ENCODE measurements around the gene TUBA1A. TPM values are rescaled to one million over a fixed set of nuclear protein-coding genes. Genes with fewer than 3 reads are reported as not detected.
"Not testable (repeated sequence)": the region's sequence is repeated elsewhere in the genome, so short reads cannot be mapped to it uniquely, and the experiment has no call there.

TUBA1A gene
- total RNA-seq, 1 donor from 2014 or later, result 1,742 TPM

DNA sequence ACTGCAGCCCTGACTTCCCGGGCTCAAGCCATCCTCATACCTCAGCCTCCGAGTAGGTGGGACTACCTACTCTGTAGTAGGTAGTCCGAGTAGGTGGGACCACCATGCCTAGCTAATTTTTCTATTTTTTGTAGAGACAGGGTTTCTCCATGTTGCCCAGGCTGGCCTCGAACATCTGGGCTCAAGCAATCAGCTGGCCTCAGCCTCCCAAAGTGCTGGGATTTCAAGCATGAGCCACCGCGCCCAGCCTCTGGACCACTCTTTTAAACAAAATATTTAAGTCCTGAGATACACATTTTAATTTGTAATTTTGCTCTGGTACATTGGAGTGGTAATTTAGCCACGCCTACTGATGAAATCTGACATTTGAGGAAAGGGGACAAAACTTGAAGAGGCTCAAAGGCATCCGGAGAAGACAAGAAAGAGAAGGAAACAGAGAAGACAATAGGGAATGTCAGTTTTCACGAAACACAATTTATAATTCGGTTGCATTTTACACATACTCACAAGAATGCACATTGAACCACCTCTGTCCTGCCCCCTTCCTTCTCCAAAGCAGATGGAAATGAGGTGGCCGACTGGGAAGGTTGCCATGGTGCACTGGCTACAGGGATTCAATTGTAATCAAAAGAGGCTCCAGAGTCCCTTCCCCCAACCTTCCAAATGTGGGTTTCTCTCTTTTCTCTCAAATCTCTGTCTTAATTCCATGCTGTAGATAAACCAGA is 9.7 kb upstream of the TUBA1A start:
- H3K27me3 Mint-ChIP-seq (ENCODE audit: low read depth), result no peaks in the 10 kb centered on the region
- H3K4me3 Mint-ChIP-seq, result peak overlapping the region; percentile 75
- H3K27ac Mint-ChIP-seq (ENCODE audit: unreplicated experiment), result peak overlapping the region; percentile 96
- peak; percentile 46 for DNase-seq (ENCODE audit: low read depth, low spot score)
- H3K4me1 Mint-ChIP-seq, result peaks cover 67% of the 10 kb centered on the region
- no peaks in the 10 kb centered on the region for H3K36me3 Mint-ChIP-seq (ENCODE audit: low read depth)
- TF ChIP-seq, protein P1, sequence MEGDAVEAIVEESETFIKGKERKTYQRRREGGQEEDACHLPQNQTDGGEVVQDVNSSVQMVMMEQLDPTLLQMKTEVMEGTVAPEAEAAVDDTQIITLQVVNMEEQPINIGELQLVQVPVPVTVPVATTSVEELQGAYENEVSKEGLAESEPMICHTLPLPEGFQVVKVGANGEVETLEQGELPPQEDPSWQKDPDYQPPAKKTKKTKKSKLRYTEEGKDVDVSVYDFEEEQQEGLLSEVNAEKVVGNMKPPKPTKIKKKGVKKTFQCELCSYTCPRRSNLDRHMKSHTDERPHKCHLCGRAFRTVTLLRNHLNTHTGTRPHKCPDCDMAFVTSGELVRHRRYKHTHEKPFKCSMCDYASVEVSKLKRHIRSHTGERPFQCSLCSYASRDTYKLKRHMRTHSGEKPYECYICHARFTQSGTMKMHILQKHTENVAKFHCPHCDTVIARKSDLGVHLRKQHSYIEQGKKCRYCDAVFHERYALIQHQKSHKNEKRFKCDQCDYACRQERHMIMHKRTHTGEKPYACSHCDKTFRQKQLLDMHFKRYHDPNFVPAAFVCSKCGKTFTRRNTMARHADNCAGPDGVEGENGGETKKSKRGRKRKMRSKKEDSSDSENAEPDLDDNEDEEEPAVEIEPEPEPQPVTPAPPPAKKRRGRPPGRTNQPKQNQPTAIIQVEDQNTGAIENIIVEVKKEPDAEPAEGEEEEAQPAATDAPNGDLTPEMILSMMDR (conservative IDR thresholded peaks at IDR 0.05), result no peak
- no peaks in the 10 kb centered on the region for H3K9me3 Mint-ChIP-seq

DNA sequence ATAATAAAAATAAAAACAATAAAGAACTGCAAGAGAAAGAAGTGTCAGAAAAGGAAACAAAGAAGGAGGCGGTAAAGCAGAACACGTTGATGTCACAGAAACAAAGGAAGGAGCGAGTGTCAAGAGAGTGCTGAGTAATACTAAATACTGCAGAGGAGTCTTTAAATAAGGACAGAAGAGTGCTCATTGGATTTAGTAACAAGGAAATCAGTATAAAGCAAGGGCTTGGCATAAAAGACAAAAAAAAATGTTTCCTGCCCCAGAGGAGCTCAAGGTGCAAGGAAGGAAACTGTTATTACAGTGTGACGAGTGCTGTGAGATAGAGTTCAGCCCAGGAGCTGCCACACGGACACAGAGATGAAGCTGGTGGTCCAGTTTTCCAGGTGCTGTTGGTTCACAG is 8.4 kb upstream of the TUBA1A start:
- no peaks in the 10 kb centered on the region for H3K27me3 Mint-ChIP-seq (ENCODE audit: low read depth)
- TF ChIP-seq, protein P1 (conservative IDR thresholded peaks at IDR 0.05), result no peak
- peak overlapping the region; percentile 20 for H3K4me3 Mint-ChIP-seq
- H3K27ac Mint-ChIP-seq (ENCODE audit: unreplicated experiment), result peak overlapping the region; percentile 64
- H3K36me3 Mint-ChIP-seq (ENCODE audit: low read depth), result no peaks in the 10 kb centered on the region
- peaks cover 64% of the 10 kb centered on the region for H3K4me1 Mint-ChIP-seq
- H3K9me3 Mint-ChIP-seq, result no peaks in the 10 kb centered on the region
- no peak for DNase-seq (ENCODE audit: low read depth, low spot score)

DNA sequence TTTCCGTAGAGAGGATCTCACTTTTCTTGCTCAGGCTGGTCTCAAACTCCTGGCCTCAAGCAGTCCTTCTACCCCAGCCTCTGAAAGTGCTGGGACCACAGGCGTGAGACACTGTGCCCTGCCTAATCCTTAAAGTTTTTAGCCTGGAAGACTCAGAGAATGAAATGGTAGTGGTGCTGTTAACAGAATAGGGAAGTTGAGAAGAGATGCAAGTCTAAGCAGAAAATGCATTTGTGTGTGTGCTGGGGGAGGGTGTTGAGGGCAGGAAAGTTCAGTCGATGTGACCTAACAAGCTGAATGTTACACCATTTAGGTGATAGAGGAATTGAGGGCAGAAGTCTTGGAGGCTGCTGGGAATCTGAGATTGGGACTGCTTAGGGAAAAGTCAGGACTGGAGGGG is 6.9 kb upstream of the TUBA1A start:
- Mint-ChIP-seq H3K4me1 (peaks cover 56% of the 10 kb centered on the region), H3K4me3 (peak overlapping the region; percentile 2), H3K27me3 (ENCODE audit: low read depth) (no peaks in the 10 kb centered on the region), H3K36me3 (ENCODE audit: low read depth) (no peaks in the 10 kb centered on the region), H3K9me3 (no peaks in the 10 kb centered on the region), H3K27ac (ENCODE audit: unreplicated experiment) (no peak overlapping the region)
- no peak for DNase-seq (ENCODE audit: low read depth, low spot score)
- TF ChIP-seq, protein P1 (conservative IDR thresholded peaks at IDR 0.05), result no peak

DNA sequence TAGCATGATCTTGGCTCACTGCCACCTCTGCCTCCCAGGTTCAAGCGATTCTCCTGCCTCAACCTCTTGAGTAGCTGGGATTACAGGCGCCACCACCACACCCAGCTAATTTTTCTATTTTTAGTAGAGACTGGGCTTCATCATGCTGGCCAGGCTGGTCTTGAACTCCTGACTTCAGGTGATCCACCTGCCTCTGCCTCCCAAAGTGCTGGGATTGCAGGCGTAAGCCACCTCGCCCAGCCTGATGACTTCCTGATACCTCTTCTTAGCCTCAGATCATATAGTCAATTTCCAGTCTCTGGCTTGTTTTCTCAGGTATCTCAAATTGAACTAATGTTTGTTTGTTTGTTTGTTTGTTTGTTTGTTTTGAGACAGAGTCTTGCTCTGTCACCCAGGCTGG is 4.9 kb upstream of the TUBA1A start:
- H3K4me1 Mint-ChIP-seq, result peaks cover 59% of the 10 kb centered on the region
- H3K27me3 Mint-ChIP-seq (ENCODE audit: low read depth); H3K9me3 Mint-ChIP-seq; H3K36me3 Mint-ChIP-seq (ENCODE audit: low read depth); H3K4me3 Mint-ChIP-seq; DNase-seq (ENCODE audit: low read depth, low spot score); H3K27ac Mint-ChIP-seq (ENCODE audit: unreplicated experiment): not testable (repeated sequence)

DNA sequence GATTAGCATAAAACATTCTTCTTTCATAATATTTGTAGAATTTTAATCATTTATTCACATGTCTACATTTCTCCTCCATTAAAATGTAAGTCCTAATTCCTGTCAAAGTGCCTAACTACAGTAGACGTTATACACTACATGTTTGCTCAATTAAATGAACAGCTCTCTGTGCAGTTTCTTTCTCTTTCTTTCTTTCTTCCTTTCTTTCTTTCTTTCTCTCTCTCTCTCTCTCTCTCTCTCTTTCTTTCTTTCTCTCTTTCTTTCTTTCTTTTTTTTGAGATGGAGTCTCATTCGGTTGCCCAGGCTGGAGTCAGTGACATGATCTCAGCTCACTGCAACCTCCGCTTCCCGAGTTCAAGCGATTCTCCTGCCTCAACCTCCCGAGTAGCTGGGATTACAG is 2.6 kb upstream of the TUBA1A start:
- not testable (repeated sequence) for DNase-seq (ENCODE audit: low read depth, low spot score); H3K9me3 Mint-ChIP-seq; H3K27ac Mint-ChIP-seq (ENCODE audit: unreplicated experiment)
- Mint-ChIP-seq H3K4me1 (peaks cover 53% of the 10 kb centered on the region), H3K27me3 (ENCODE audit: low read depth) (peaks cover 16% of the 10 kb centered on the region), H3K36me3 (ENCODE audit: low read depth) (peaks cover 14% of the 10 kb centered on the region), H3K4me3 (peak overlapping the region; percentile 31)

DNA sequence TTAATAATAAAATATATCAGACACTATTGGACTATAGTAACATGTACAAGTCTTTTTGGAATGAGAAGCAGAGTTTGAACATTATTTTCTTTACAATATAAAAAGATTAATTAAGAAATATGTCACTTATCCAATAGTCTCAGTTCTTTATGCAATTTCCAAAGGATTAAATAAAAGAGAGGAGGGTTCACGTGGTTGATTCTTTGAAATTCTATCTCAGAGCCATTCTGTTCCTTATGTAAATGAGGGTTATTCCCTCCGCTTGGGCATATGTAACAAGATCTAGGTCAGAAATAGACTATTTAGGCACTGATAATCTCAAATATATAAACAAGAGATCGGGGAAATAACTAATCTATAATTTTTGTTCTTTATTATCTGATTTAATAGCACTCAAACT is 2.1 kb upstream of the TUBA1A start:
- H3K36me3 Mint-ChIP-seq (ENCODE audit: low read depth), result peaks cover 18% of the 10 kb centered on the region
- no peaks in the 10 kb centered on the region for H3K9me3 Mint-ChIP-seq
- H3K4me1 Mint-ChIP-seq, result peaks cover 56% of the 10 kb centered on the region
- TF ChIP-seq, protein P1 (conservative IDR thresholded peaks at IDR 0.05), result no peak
- H3K4me3 Mint-ChIP-seq, result no peak overlapping the region
- H3K27ac Mint-ChIP-seq (ENCODE audit: unreplicated experiment), result no peak overlapping the region
- peaks cover 16% of the 10 kb centered on the region for H3K27me3 Mint-ChIP-seq (ENCODE audit: low read depth)
- no peak for DNase-seq (ENCODE audit: low read depth, low spot score)
